Hematopoietic multipotent progenitor cell treated with erythropoietin and hydrocortisone succinate and interleukin-3 and kit ligand, for 6 days (in vitro differentiated cells): ENCODE results near the gene CPD.
A peak's percentile ranks its signal among the peaks of the same experiment; 100 is the strongest.
"Not testable (repeated sequence)": the region's sequence is repeated elsewhere in the genome, so short reads cannot be mapped to it uniquely, and the experiment has no call there.

ENCODE experiments used
- DNase-seq: peaks from one replicate; pipeline ENCODE4 v3.0.0-alpha.2; 2015

Gene CPD

DNA sequence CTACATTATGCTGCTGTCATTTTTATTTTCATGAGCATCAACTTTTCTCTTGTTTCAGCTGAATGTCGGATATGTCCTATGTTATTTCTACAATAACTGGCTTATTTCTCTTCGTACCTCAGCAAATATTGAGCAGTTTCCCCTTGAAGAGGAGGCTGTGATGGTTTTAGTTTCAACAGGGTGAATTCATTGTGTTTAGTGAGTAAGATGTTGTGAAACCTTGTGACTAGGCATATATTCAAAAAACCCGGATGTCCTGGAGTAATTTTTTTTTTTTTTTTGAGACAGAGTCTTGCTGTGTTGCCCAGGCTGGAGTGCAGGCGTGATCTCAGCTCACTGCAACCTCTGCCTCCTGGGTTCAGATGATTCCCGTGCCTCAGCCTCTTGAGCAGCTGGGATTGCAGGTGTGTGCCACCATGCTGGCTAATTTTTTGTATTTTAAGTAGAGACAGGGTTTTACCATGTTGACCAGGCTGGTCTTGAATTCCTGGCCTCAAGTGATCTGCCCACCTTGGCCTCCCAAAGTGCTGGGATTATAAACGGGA lies 11.1 kb downstream of the CPD start:
- DNase-seq: no peak

DNA sequence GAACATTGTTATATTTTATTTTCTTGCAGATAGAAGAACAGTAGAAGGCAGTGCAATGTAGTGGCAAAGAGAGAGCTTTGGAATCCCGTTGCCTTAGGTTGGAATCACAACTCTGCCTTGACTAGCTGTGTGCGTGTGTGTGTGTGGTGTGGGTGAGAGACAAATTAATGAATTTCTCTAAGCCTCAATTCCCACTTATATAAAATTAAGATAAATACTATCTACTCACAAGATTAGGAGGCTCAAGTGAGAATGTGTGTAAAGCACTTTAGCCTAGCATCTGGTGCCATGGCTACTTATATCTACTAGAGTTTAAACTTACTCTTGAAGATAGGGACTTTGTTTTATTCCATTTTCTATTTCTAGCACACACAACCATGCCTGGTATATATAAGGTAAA lies 12.8 kb downstream of the CPD start:
- DNase-seq: no peak

DNA sequence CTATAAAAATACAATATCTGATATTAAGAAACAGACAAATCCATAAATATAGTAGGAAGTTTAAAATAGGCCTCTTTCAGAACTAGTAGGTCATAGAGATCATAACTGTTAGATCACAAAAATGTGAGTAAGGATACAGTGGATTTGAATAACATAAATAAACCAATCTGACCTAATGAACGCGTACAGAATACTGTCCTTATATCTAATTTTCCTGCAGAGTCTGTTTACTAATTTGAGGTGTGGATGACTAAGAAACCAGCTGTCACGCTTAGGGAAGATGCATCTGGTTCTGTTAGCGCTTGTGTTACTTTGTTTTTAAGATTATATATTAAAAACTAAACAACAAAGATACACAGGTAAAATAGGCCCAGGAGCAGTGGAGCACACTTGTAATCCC lies 14.8 kb downstream of the CPD start:
- no peak for DNase-seq

DNA sequence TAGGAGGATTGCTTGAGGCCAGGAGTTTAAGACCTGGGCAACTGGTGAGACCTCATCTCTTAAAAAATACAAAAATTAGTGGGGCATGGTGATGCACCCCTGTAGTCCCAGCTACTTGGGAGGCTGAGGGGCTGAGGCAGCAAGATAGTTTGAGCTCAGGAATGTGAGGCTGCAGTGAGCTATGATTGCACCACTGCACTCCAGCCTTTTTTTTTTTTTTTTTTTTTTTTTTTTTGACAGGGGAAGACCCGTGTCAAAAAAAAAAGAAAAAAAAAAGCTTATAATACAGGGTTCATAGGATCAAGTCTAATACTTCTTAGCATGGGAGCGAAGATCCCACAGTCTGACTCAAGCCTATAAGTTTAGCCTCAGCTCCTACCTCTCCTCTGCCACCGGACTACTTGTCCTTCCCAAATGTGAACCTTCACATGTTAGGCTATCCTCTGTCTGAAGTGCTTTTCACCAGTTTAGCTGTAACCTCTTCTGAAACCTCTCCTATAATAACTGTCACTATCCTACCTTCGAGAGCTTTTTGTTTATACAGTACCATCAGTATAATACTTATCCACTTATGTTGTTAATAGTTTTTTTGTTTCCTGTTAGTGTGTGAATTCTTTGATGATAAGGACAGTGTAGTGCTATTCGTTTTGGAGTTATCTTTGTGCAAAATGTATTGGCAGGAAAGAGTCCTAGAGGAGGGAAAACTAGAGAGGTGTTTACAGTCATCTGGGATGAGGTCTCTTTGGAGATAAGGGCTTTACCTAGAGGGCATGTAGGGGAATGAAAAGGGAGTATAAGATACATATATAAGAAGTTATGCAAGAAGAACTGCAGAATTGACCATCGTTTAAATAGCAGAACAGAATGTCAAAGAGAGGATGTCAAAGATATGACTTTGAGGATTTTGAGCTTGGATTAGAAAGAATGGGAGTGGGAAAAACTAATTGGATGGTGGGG lies 15.5 kb downstream of the CPD start:
- DNase-seq: no peak

DNA sequence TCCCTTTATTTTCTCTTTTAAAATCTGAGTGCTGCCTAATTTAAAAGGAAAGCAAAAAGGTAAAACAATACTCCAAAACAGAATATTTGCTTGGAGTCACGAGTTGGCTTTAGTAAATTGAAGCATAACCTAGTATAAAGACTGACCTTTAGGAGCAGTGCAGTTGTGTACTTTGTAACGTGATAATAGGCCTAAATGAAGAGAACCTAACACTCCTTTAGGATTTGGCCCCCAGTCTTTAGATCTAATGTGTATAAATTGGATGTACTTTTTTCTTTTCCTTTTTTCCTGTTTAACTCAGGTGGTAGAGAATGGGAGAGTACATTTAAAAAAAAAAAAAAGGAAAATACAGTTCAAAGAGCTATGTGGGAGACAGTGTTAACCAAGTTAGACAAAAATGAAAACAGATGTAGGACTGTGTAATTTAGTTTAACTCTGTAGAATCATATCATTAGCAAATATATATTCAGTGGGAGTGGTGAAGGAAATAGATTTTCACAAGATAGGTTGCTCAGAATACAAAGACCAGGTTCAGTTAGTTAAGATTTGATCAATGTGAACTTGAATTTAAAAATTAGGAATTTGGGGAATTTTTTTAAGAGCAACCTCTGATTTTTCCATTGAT lies 16.8 kb downstream of the CPD start:
- no peak for DNase-seq

DNA sequence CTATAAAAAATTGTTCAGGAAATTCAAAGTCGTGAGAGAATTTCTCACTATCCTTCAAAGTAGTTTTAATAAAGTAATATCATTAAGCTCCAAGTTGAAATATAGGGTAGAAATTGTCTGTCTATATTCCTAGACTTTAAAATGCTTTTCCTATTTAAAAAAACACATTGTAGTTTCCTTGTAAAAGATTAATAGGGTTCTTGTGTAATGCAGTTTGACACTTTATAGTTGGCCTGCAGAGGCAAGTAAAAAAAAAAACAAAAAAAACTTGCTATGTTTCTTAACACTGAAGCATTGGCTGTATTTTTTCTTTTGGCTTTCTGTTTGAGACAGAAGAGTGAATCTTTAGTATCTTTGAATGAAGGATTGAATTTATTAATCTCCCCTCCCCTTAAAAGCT lies 17.4 kb downstream of the CPD start:
- no peak for DNase-seq

DNA sequence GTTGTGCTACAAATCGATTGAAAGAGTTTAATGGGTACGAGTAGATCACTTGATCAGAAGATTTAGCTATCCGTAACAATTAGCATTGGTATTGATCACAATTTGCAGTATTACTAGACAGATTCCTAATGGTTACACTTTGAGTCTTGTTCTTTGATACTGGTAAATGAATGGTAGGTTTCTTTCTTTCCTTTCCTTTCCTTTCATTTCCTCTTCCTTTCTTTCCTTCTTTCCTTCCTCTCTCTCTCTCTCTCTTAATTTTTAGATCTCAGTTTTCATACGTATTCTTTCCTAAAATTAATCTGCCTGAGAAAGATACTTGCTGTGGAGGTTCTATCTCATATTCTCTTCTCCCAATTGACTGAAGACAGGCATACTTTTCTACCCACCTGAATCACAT lies 17.9 kb downstream of the CPD start:
- DNase-seq: no peak

DNA sequence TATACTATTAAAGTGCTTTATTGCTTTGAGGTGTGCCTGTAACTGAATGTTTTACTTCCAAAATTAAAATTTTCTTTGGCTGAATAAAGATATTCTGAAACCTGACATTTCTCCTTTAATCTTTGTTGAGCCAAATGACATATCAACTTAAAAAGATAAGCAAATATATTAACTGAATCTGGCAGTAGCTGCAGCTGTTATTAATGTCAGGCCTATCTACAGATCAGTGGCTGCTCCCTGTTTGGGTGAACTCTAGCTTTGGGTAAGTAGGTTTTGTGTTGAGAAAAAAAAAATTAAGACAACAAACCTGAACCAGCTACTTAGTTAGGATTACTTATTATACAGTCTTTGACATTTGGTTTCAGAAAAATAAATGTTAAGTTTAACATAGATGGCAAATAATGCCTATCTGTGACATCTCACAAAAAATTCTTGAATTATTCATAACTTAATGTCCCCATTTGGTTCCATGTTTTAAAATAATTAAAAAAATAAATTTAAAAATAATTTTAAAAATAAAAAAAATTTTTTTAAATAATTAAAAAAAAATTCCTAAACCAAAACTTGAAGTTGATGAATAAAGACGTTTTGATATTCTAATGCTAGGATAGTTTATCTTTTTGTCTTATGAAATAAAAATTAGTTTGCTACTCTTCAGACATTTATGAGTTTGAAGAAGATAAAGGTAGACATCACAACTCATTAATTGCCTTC lies 19.8 kb downstream of the CPD start:
- peak; percentile 57 for DNase-seq

DNA sequence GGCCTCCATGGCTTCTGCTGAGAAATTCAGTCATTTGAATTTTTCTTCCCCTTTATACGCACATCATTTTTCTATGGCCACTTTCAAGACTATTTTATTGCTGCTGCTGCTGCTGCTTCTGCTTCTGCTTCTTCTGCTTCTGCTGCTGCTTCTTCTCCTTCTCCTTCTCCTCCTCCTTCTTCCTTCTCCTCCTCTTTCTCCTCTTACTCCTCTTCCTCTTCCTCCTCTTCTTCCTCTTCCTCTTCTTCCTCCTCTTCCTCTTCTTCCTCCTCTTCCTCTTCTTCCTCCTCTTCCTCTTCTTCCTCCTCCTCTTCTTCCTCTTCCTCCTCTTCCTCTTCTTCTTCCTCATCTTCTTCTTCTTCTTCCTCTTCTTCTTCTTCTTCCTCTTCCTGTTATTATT lies 22.4 kb downstream of the CPD start:
- DNase-seq: no peak

DNA sequence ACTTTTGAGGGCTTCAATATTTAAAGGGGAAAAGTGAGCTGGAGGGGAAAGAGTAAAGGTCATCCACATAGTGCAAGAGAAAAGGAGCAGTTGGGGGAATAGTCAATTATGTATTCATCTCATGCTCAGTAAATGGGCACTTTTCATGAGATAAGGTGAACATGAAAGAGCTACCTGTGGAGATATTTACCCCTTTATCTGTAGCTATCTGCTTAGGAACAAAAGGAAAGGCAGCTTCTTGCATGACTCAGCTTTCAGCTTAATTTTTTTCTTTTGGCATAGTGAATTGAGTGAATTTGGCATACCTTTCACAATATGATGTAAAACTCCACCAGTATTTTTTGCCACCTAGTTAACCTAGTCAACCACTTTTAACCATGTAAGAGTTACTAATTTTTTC lies 26.4 kb downstream of the CPD start:
- DNase-seq: no peak

DNA sequence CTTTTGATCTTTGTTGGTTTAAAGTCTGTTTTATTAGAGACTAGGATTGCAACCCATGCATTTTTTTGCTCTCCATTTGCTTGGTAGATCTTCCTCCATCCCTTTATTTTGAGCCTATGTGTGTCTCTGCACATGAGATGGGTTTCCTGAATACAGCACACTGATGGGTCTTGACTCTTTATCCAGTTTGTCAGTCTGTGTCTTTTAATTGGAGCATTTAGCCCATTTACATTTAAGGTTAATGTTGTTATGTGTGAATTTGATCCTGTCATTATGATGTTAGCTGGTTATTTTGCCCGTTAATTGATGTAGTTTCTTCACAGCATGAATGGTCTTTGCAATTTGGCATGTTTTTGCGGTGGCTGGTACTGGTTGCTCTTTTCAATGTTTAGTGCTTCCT lies 31.9 kb downstream of the CPD start:
- not testable (repeated sequence) for DNase-seq

DNA sequence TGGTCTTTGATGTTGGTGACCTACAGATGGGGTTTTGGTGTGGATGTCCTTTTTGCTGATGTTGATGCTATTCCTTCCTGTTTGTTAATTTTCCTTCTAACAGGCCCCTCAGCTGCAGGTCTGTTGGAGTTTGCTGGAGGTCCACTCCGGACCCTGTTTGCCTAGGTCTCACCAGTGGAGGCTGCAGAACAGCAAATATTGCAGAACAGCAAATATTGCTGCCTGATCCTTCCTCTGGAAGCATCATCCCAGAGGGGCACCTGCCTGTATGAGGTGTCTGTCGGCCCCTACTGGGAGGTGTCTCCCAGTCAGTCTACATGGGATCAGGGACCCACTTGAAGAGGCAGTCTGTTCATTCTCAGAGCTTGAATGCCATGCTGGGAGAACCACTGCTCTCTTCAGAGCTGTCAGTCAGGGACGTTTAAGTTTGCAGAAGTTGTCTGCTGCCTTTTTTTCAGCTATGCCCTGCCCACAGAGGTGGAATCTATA lies 33.3 kb downstream of the CPD start:
- not testable (repeated sequence) for DNase-seq

DNA sequence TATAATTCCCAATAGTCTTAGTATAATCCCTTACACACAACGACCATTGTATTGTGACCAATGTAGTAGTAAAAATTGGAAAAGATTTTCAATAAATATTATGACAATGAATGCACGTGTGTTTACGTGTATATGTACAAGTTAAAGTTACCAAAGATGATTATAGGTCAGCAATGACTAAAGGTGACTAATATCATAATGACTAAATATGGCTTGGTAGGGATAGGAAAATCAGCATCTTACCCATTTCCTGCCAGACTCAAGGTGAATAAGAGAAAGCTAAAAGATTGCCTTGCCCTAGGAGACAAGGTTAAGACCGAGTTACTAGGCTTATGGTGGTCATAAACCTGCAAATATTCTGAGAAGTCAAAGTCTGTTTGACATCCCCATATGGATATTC lies 34.4 kb downstream of the CPD start:
- no peak for DNase-seq

DNA sequence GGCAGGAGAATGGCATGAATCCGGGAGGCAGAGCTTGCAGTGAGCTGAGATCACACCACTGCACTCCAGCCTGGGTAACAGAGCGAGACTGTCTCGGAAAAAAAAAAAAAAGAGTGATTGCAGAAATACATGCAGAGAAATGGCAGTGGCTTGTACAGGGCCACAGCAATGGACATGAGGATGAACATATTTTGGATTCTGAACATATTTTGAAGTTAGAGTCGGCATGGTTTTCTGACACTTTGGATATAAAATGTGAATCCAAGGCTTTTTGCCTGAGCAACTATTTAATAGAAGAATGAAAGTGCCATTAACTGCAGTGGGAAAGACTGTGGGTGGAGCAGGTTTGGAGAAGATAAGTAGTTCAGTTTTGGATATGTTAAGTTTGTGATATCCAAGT lies 35.8 kb downstream of the CPD start:
- DNase-seq: no peak

DNA sequence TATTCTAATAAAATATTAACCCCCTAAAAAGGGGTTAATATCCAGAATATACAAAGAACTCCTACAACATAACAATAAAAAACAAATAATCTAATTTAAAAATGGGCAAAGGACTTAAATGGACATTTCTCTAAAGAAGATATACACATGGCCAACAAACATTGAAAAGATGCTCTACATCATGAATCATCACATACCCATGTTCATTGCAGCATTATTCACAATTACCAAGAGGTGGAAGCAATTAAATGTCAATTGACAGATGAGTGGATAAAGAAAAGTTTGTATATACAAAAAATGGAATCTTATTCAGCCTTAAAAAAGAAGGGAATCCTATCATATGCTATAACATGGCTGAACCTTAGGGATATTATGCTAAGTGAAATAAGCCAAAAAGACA lies 36.8 kb downstream of the CPD start:
- no peak for DNase-seq

DNA sequence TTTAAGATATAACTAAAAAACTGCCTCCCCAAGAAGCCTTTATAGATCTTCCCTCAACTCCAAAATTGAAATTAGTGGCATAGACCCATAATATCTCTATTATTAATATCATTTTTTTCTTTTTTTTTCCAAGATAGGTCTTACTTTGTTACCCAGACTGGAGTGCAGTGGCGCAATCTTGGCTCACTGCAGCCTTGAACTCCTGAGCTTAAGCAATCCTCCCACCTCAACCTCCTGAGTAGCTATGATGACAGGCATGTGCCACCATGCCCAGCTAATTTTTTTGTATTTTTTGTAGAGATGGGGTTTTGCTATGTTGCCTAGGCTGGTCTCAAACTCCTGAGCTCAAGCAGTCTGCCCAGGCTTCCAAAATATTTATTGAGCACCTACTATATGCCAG lies 39.3 kb downstream of the CPD start:
- DNase-seq: not testable (repeated sequence)

DNA sequence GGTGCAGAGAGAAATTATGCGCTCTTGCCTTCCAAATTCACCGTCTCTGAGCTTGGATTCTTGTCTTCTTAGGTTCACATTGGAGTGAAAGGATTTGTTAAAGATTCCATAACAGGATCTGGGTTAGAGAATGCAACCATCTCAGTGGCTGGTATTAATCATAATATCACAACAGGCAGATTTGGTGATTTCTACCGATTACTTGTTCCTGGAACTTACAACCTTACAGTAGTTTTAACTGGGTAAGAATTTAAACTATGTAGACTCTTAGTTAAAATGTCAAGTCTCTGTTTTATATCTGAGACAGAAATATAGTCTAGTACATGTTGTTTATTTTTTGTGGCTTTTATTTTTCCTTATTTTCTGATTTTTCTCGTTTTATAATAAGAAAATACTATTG lies 42.9 kb downstream of the CPD start:
- no peak for DNase-seq

DNA sequence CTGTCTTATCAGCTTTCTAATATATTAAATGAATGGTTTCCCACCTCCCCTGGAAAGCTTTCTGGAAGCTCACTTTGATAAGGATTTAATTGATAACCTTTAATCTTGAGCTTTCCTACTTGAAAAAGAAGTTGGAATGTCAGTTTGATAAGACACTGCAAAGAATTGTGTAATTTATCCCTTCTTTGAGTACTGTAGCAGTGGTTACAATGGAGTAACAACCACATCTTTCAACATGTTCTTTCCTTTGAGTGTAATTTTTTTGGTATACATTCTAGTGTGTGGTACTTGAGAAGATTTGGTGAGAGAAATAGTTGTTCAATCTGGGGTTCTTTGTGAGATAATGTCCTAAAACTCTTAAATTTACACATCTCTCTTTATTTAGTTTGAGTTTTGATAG lies 43.4 kb downstream of the CPD start:
- DNase-seq: peak; percentile 26

DNA sequence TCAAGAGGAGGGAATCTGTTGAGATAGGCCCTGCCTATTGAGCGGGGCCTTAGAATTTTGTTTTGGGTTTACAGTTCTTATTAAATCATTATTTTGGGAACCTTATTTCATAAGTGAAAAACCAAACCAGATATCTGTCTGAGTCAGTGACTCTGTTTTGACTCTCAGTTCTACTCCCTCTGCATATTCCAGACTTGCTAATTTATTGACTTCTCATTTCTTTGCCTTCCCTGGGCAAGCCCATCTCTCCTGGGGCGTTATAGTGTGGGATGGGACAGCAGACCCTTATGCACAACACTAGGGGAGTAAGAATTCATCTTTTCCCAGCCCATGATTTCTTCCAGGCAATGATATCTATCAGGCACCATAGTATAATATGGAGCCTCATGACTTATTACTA lies 45.7 kb downstream of the CPD start:
- no peak for DNase-seq

DNA sequence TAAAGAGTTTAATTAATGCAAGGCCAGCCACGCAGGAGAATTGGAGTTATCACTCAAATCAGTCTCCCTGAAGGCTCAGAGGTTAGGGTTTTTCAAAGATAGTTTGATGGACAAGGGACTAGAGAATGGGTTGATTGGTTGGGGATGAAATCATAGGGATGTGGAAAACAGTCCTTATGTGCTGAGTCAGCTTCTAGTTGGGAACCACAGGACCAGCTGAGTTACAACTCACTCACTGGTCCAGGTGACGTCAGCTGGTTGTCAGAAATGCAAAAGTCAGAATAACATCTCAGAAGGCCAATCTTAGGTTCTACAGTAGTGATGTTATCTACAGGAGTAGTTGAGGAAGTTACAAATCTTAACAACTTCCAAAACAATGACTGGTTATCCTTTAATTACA lies 47.6 kb downstream of the CPD start:
- peak; percentile 9 for DNase-seq

DNA sequence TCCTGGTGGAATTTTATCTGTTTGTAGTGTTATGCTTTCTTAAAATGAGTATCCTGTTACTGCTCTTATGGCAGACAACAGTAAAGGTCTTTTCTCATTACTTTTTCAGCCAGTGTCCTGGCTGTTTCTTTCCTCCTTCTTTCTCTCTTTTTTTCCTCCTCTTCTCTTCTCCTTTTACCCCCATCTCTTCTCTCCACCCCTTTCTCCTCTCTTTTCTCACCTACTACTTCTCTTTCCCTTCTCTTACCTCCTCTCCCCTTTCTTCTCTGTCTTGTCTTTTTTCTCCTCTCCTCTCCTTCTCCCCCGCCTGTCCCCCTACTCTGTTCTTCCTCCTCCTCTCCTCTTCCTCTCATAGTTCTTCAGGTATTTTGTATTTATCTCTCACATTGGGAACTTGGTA lies 48.9 kb downstream of the CPD start:
- no peak for DNase-seq

DNA sequence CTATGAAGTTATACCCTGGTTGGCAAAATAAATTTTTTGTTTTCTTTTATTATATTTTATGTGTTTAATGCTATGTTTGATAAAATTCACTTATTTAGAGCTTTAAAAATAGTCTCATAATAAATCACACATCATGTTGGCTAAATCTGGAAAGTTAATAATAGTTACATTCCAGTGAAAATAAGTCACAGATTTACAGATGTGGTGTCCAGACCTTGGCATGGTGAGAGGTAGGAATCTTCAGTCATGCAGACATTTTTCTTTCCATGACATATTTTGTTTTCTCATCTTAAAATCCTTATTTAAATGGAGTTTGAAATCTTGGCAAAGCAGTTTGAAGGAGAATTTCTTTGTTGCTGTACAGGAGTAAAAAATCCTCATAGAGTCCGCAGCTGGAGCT lies 50.4 kb downstream of the CPD start:
- DNase-seq: no peak

DNA sequence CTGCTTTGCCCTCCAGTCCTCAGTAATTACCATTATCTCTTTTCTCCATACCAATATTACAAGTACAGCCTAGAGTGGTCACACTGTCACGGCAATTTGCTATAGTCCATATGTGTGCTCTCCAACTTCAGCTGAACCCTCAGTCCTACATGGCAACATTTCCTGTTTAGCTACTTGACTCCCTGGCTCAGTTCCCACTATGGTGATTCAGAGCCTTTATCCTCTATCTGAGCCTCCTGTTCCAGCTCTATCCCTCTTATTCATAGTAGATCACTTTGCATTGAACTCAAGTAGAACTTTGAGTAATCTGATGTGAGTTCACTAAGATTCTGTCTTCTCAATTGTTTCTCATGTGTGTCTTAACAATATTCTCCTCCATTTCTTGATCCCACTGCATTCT lies 54.8 kb downstream of the CPD start:
- peak; percentile 53 for DNase-seq

DNA sequence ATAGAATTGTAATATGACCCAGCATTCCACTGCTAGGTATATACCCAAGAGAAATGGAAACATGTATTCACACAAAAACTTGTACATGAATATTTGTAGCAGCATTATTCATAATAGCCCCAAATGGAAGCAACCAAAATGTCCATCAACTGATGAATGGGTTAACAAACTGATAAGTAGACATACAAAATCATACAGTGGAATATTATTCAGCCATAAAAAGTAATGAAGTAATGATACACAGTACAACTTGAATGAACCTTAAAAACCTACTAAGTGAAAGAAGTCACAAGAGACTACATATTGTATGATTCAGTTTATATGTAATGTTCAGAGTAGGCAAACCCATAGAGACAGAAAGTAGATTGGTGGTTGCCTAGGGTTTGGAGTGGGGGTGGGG lies 58.0 kb downstream of the CPD start:
- DNase-seq: no peak
